NCI-H1694 treated with DMSO at 0.1 percent for 48 hours (cell line): ENCODE measurements around the gene KLHL12.

Experiments used
- DNase-seq: peaks from one replicate; lab custom pipeline; 2025; lab: John Stamatoyannopoulos, UW

Gene KLHL12

GRCh38 chr1:202880961-202881460 lies 46.0 kb downstream of the KLHL12 start:
- no peak for DNase-seq

- no peak for DNase-seq
Measured at GRCh38 chr1:202880062-202880461, 47.0 kb downstream of the KLHL12 start.

GRCh38 chr1:202879128-202879527 lies 47.9 kb downstream of the KLHL12 start:
- DNase-seq, result no peak

GRCh38 chr1:202873026-202873425 lies 54.0 kb downstream of the KLHL12 start:
- no peak for DNase-seq

GRCh38 chr1:202871367-202871766 lies 55.7 kb downstream of the KLHL12 start:
- no peak for DNase-seq

DNA sequence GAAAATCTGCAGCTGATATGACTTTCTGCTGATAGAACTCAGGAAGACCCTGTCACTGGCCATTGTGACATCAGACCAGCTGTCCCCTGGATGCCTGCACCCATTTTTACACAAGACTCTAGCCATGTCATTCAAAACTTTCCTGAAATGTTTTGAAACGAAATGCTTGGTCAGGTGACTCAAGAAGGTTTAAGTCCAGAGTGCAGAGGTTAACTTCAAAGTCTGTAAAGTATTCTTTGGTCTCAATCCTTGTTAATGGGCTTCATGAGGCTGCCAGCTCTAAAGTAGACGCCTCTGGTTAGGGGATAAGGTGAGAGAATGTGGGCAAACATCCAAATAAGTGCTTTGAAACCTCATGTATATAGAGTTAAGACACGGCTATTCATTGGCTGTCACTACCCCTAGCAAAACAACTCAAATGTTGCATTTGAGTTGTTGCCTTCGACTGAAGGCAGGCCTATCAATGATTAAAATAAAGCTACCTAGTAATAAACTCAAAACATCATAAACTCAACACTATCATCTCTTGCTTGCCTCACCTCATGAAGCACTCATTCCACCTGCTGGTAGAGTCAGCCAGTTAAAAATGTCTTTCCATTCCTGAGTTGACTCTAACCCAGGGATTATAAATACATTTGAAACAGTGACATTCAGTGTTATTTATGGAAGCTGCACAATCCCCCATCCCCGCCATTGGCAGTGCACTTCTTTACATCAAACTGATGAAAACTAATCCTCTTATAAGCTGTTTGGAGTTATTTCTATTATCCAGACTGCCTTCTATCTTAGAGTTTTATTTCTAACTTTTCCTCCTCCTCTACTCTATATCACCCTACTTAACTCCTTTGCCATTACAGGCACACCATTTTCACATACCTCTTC lies 64.1 kb downstream of the KLHL12 start:
- no peak for DNase-seq

- DNase-seq, result peak; percentile 48
Measured at GRCh38 chr1:202861420-202862132, 65.5 kb downstream of the KLHL12 start.

DNA sequence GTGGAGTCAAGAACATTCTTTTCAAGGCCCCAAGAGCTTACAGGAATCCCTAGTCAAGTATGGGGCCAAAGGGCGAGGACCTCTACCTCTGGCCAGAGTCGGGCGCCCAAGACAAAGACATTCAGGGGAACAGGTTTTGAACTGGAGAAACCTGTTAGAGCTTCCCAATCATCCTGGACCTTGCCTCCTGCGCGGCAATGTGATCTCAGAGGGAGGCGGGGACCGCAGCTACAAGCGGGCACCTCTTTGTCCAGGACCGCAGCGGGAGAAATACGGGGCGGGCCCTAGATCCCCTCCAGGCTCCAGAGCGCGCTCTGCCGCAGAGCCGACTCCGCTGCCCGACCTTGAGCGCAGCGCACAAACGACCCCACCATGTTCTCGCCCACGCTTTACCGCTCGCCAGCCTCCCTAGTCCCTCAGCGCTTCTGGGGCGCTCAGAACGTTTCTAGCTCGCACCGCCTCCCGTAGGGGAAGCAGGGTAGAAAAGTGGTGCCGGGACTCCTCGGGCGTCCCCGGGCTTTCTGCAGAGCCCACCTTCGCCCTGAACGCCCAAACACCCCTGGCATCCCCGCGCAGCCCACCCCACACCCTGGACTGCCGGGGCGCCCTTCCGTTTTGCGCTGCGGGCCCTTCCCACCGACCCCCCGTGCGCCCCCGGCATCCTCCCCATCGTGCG lies 66.2 kb downstream of the KLHL12 start:
- peak; percentile 21 for DNase-seq

DNA sequence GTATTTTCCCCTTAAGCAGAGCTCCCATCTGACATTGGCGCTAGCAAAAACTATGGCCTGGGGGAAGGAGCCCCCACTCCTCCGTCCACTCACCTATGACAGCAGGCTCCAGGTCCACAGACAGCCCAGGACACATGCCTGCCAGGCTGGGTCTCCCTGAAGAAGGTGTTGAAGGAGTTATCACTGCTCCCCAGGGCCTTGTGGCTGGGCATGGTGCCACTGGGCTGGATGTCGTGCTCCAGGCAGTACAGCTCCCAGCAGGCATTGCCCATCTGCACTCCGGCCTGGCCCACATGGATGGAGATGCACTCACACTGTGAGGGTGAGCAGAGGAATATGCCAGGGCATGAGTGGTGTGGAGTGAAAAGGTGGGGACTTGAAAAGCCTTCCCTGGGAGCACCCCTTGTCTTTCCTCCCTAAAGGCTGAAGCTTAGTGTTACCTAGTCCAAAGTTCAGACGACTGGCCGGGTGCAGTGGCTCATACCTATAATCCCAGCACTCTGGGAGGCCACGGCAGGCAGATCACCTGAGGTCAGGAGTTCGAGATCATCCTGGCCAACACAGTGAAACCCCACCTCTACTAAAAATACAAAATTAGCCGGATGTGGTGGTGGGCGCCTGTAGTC lies 68.1 kb downstream of the KLHL12 start:
- no peak for DNase-seq

DNA sequence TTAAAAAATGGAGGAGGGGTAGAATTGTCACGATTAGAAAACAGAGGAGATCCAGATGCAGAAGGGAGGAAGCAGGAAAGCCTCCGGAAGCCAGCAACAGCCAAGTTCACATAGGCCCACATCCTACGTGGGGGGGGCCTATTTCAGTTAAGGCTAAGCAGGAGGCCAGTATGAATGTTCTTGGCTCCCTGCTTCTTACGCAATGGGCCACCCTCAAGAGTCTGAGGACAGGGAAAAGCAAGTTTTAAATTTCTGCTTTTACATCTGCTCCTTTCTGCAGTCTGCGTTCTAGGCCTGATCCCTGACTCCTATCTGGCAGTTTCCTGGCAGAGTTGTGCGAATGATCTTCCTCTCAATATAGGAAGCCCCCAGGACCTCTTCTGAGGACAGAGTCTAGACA lies 68.7 kb downstream of the KLHL12 start:
- no peak for DNase-seq

- no peak for DNase-seq
Measured at GRCh38 chr1:202857136-202857610, 69.9 kb downstream of the KLHL12 start.

- no peak for DNase-seq
Measured at GRCh38 chr1:202856014-202856413, 71.0 kb downstream of the KLHL12 start.

GRCh38 chr1:202854787-202855186 lies 72.2 kb downstream of the KLHL12 start:
- no peak for DNase-seq

- no peak for DNase-seq
Measured at GRCh38 chr1:202852163-202852904, 74.7 kb downstream of the KLHL12 start.

- no peak for DNase-seq
Measured at GRCh38 chr1:202850593-202851362, 76.3 kb downstream of the KLHL12 start.

DNA sequence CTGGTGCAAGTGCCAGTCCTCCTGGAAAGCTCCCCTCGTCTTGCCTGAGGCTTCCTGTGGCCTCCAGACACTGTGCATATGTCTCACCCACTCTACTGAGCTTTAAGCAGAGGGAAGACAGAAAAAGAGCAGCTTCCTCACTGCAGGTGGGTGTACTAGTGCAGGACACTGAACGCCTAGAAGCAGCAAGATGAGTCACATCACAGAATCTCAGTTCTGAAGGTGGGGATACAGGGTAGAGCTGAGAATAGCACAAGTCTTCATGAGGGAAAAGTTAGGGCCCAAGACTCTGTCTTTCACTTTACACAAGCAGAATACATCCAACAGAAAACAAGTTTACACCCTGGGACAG lies 78.9 kb downstream of the KLHL12 start:
- DNase-seq, result no peak

DNA sequence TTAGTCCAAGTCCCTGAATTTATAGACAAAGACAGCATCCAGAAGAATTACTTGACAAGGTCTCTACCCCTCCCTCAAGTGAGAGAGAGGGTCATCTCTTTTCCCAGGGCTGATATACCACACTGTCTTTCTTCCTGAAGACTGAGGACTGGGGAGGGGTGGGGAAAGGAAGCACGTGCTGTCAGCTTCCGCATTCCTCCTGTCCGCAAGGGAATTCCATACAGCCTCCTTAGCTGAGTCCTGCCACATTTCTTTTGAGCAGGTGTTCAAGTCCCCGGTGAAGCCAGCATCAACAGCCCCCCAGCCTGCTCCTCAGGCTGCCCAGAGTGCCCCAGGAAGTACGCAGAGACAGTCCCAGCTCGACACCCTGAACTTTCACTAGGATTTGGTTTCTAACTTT lies 82.1 kb downstream of the KLHL12 start:
- DNase-seq, result no peak

GRCh38 chr1:202844259-202844658 lies 82.8 kb downstream of the KLHL12 start:
- DNase-seq, result no peak

DNA sequence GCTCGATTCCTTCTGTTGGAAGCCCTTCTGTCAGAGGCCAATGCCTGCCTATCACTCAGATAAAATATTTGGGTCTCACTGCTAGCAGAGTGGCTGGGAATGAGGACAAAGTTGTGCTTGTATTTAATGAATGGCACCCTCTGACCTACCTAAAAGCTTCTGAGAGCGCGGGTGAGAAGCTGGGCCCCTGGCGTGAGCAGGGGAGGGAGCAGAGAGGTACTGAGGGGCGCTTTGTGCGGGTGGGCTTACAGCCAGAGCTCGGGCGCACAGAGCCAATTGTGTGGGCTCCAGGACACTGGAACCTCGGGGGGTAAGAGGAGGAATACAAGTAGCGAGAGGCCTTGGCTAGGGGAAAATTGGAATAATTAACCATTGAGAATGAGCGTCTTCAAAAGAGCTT lies 84.0 kb downstream of the KLHL12 start:
- no peak for DNase-seq
